GM10248 (cell line): Measurements from ENCODE around the gene HIF1A.
"Not testable (repeated sequence)": the region's sequence is repeated elsewhere in the genome, so short reads cannot be mapped to it uniquely, and the experiment has no call there.

Experiments
- CTCF ChIA-PET: fragments of 300-600 bp; sonication (Branson Sonifier 250); formaldehyde crosslinking; extraction: SDS; loops from one replicate; lab custom pipeline; 2021; ENCODE audit warnings: antibody characterized with exemption; lab: Yijun Ruan, JAX
- POLR2A ChIA-PET: fragments of 350-650 bp; sonication (Branson Sonifier 250); formaldehyde crosslinking; extraction: SDS; loops from one replicate; lab custom pipeline; 2020; ENCODE audit warnings: antibody characterized with exemption; lab: Yijun Ruan, JAX
- DNase-seq: peaks from one replicate; pipeline ENCODE4 v3.0.0; 2012; ENCODE audit errors: extremely low spot score
- TF ChIP-seq, protein P1 (sequence below): IDR thresholded peaks from 2 replicates; pipeline ENCODE4 v1.5.1; 2012; ENCODE audit warnings: mild to moderate bottlenecking, low read depth; ENCODE audit errors: extremely low read depth, missing control alignments, control extremely low read depth

The HIF1A gene

DNA sequence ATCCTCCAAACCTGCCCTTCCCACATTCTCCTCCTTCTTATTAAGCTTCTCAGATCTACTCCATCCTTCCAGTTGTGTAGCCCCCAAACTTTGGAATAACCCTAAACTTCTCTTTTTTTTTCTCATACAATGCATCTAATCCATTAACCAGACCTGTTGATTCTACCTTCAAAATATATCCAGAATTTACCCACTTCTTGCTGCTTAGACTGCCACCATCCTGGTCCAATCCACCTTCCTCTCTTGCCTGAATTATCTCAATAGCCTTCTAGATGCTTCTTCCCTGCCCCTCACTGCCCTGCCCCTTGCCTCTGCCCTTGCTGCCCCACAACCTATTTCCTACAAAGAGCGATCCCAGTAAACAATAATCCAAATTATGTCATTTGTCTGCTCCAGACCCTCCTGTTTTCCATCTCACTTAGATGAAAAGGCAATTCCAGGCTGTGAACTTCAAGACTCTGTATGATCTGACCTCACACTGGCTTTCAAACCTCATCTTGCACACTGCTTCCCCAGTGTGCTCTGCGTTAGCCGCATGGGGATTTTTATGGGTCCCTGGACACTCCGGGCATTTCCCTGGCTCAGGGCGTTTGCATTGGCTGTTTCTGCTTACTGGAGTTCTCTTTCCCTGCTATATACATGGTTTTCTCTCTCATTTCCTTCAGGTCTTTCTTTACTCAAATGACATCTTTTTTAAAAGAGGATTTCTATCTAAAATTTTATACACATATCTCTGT is 42.6 kb upstream of the HIF1A start:
- CTCF ChIA-PET: interaction anchor here (1.6 kb wide), 1 partner anchor 15 kb away, joined by 4 read pairs; no protein-coding TSS in a partner anchor
- TF ChIP-seq, protein P1, sequence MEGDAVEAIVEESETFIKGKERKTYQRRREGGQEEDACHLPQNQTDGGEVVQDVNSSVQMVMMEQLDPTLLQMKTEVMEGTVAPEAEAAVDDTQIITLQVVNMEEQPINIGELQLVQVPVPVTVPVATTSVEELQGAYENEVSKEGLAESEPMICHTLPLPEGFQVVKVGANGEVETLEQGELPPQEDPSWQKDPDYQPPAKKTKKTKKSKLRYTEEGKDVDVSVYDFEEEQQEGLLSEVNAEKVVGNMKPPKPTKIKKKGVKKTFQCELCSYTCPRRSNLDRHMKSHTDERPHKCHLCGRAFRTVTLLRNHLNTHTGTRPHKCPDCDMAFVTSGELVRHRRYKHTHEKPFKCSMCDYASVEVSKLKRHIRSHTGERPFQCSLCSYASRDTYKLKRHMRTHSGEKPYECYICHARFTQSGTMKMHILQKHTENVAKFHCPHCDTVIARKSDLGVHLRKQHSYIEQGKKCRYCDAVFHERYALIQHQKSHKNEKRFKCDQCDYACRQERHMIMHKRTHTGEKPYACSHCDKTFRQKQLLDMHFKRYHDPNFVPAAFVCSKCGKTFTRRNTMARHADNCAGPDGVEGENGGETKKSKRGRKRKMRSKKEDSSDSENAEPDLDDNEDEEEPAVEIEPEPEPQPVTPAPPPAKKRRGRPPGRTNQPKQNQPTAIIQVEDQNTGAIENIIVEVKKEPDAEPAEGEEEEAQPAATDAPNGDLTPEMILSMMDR: no peak
- POLR2A ChIA-PET: no interaction called here
- DNase-seq: no peak

DNA sequence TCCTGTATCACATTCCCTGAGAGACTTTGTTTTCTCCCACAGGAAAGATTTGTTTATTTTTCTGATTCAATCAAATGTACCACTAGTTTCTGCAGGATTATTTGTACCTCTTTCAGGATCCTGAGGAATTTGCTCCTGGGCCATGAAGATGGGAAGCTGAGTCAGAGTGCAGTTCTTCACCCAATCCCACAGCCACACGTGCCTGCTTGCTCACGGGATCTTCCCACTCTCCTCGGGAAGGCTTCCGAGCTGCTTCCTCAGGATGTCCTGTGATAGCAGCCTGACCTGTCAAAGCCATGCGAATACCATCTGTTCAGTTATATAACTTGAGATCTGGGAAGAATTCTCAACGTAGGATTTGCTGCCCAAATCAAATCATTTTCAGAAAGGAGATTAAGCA is 41.8 kb upstream of the HIF1A start:
- ChIA-PET CTCF (interaction anchor here (1.0 to 1.6 kb wide), 2 partner anchors 14 to 58 kb away, joined by 3 to 4 read pairs; no protein-coding TSS in a partner anchor), POLR2A (no interaction called here)
- no peak for DNase-seq
- TF ChIP-seq, protein P1: no peak

DNA sequence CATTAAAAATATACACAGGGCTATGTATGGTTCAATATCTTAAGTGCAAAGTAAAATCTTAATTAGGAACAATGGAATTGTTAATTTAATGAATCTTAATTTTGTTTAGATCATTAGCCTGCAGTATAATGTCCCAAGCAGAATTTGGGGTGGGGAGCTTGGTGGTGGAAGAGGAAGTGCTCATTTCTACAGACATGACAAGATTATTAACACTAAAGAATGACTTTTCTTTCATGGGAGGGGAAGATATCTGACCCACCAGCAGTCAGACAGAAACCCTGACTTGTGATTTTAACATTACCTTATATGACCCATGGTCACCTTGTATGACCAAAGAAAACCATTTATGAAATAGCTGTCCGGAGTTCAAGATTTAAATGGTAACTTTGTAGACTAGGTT is 41.3 kb upstream of the HIF1A start:
- ChIA-PET POLR2A (no interaction called here), CTCF (interaction anchor here (1.0 to 1.6 kb wide), 2 partner anchors 13 to 59 kb away, joined by 3 to 4 read pairs; no protein-coding TSS in a partner anchor)
- DNase-seq: no peak
- TF ChIP-seq, protein P1: no peak

DNA sequence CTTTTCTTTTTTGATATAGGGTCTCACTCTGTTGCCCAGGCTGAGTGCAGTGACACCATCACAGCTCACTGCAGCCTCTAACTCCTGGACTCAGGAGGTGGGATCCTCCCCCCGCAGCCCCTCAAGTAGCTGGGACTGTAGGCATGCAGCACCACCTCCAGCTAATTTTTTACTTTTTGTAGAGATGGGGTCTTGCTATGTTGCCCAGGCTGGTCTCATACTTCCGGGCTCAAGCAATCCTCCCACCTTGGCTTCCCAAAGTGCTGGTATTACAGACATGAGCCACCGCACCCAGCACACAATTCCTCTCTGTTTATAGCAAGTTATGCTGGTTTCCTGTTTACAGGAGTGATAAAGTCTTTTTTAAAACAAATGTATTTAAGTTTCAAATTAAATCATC is 39.5 kb upstream of the HIF1A start:
- ChIA-PET CTCF (interaction anchor here (1.1 to 1.9 kb wide), 2 partner anchors 31 to 35 kb away, joined by 3 to 6 read pairs; no protein-coding TSS in a partner anchor), POLR2A (no interaction called here)
- DNase-seq: no peak
- TF ChIP-seq, protein P1: no peak

DNA sequence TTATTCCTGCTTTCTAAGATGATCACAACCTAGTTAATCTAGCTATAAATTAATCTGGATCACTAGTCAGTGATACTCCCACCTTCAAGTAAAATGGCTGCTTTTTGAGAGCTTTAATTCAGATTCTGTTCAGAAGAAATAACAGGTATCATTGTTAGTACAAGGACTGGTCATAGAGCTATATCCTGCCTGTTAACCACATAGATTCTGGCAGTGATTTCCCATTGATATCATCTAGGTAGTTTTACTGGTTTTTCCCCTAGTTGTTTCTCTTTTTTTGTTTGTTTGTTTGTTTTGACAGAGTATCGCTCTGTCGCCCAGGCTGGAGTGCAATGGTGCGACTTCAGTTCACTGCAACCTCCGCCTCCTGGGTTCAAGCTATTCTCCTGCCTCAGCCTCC is 39.0 kb upstream of the HIF1A start:
- POLR2A ChIA-PET: no interaction called here
- DNase-seq: no peak
- TF ChIP-seq, protein P1: no peak
- CTCF ChIA-PET: interaction anchor here (1.1 to 1.9 kb wide), 2 partner anchors 32 to 36 kb away, joined by 3 to 6 read pairs; no protein-coding TSS in a partner anchor

DNA sequence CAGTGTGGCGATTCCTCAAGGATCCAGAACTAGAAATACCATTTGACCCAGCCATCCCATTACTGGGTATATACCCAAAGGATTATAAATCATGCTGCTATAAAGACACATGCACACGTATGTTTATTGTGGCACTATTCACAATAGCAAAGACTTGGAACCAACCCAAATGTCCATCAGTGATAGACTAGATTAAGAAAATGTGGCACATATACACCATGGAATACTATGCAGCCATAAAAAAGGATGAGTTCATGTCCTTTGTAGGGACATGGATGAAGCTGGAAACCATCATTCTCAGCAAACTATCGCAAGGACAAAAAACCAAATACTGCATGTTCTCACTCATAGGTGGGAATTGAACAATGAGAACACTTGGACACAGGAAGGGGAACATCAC is 37.2 kb upstream of the HIF1A start:
- DNase-seq, POLR2A ChIA-PET, CTCF ChIA-PET: not testable (repeated sequence)

DNA sequence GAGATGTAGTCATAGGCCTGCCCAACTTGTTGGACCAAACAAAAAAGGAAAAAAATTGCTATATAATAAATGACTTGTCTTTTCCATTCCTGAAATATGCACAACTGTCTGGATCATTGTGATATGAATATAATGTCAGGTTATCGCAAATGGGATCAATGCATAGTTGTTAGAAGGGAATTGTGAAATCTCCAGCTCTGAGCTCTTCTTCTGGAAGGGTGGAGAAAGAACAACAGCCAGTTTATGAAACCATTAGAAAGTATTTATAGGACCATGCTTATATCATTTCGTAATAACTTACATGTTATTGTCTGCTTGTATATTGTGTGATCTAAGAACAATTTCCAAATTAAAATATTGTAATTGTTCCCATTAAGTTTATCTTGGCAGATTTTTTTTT is 35.7 kb upstream of the HIF1A start:
- DNase-seq: no peak
- ChIA-PET CTCF (no interaction called here), POLR2A (interaction anchor here (0.7 kb wide), 1 partner anchor 141 kb away, joined by 4 read pairs; no protein-coding TSS in a partner anchor)
- TF ChIP-seq, protein P1: no peak
